Bronchial epithelial cell (primary cell): ENCODE measurements around the gene ZNF783. TPM values are rescaled to one million over a fixed set of nuclear protein-coding genes. Genes with fewer than 3 reads are reported as not detected.
"Not testable (repeated sequence)": the region's sequence is repeated elsewhere in the genome, so short reads cannot be mapped to it uniquely, and the experiment has no call there.

Source experiments
- DNase-seq: peaks from one replicate; pipeline ENCODE4 v3.0.0-alpha.2; 2010; ENCODE audit warnings: low read depth
- FAIRE-seq: peaks from 2 replicates; lab custom pipeline; 2011; peaks lifted over from hg19 to GRCh38; lab: Jason Lieb, UNC
- H3K27me3 ChIP-seq: 2 replicates; pipeline ENCODE4 v1.5.1; 2011; ENCODE audit warnings: low read length; ENCODE audit not compliant: control insufficient read depth, insufficient read depth
- H3K36me3 ChIP-seq: 2 replicates; pipeline ENCODE4 v1.5.1; 2011; ENCODE audit warnings: low read length; ENCODE audit not compliant: control insufficient read depth, insufficient read depth
- H3K4me3 ChIP-seq: 2 replicates; pipeline ENCODE4 v1.5.1; 2011; ENCODE audit warnings: mild to moderate bottlenecking, low read depth, low read length, control low read depth
- CTCF ChIP-seq: IDR thresholded peaks from 2 replicates; pipeline ENCODE4 v1.5.1; 2011; ENCODE audit warnings: mild to moderate bottlenecking, moderate library complexity, low read length, control low read depth, inconsistent platforms; ENCODE audit not compliant: insufficient read depth, severe bottlenecking
- total RNA-seq: library from RNA; depleted of rRNA; stranded (reverse); fragments of >200 nt; gene quantifications from 2 replicates; pipeline ENCODE4 v1.2.1, GENCODE V29; 2014

Gene ZNF783
- total RNA-seq, 1 donor from 2014 or later, result 11.3 TPM

GRCh38 chr7:149255174-149255573 is 6.8 kb upstream of the ZNF783 start:
- DNase-seq (no peak), FAIRE-seq (no peak)
- no peak for TF ChIP-seq CTCF
- Histone ChIP-seq H3K4me3 (no peak overlapping the region), H3K27me3 (no peaks in the 10 kb centered on the region), H3K36me3 (peaks cover 14% of the 10 kb centered on the region)

GRCh38 chr7:149256568-149256967 is 5.4 kb upstream of the ZNF783 start:
- DNase-seq (no peak), FAIRE-seq (no peak)
- no peak for TF ChIP-seq CTCF
- Histone ChIP-seq H3K36me3 (peaks cover 11% of the 10 kb centered on the region), H3K4me3 (no peak overlapping the region), H3K27me3 (no peaks in the 10 kb centered on the region)

- DNase-seq, result peak; percentile 80
- TF ChIP-seq CTCF, result no peak
- no peak for FAIRE-seq
- H3K4me3 ChIP-seq, result no peak overlapping the region
- H3K27me3 ChIP-seq, result no peaks in the 10 kb centered on the region
- H3K36me3 ChIP-seq, result peaks cover 10% of the 10 kb centered on the region
Measured at GRCh38 chr7:149257146-149257545, 4.8 kb upstream of the ZNF783 start.

DNA sequence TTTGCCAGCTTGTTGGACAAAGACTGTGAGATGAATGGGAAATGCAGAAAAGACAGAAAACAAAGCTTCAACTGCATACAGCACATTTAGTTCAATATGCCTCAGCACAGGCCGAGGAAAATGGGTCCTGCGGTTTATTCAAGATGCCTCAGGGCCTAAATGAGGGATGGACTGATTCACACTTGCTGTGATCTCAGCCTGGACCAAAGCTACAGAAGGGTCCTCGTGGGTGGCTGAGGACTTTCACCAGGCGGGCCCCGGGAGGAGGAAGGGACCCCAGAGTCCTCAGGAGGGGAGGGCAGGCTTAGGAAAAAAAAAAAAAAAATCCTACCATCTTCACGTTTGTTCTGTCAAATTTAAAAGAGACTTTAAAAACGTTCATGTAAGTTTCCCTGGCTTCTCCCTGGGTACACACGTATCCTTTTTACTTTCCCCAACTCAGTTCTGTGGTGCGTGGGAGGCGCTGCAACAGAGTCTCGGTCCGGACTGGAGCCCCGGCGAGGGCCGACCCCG is 624 bp upstream of the ZNF783 start:
- no peak for TF ChIP-seq CTCF
- peaks cover 7% of the 10 kb centered on the region for H3K36me3 ChIP-seq
- peak; percentile 80 for DNase-seq
- H3K4me3 ChIP-seq, result peak overlapping the region; percentile 55
- FAIRE-seq, result no peak
- no peaks in the 10 kb centered on the region for H3K27me3 ChIP-seq

- Histone ChIP-seq H3K4me3 (no peak overlapping the region), H3K27me3 (no peaks in the 10 kb centered on the region), H3K36me3 (peaks cover 18% of the 10 kb centered on the region)
- no peak for TF ChIP-seq CTCF
- DNase-seq (no peak), FAIRE-seq (no peak)
Measured at GRCh38 chr7:149266451-149266850, 4.5 kb downstream of the ZNF783 start.

GRCh38 chr7:149267733-149268132 is 5.7 kb downstream of the ZNF783 start:
- Histone ChIP-seq H3K27me3 (no peaks in the 10 kb centered on the region), H3K36me3 (peaks cover 18% of the 10 kb centered on the region), H3K4me3 (no peak overlapping the region)
- no peak for FAIRE-seq
- no peak for DNase-seq
- no peak for TF ChIP-seq CTCF

GRCh38 chr7:149274424-149274823 is 12.4 kb downstream of the ZNF783 start:
- not testable (repeated sequence) for FAIRE-seq, H3K4me3 ChIP-seq, DNase-seq, H3K27me3 ChIP-seq
- H3K36me3 ChIP-seq, result peaks cover 10% of the 10 kb centered on the region
